Measurements from ENCODE around the gene ALX4. TPM values are rescaled to one million over a fixed set of nuclear protein-coding genes. Genes with fewer than 3 reads are reported as not detected.

ALX4 gene
- total and polyA plus RNA-seq, 9 of the 15 experiments (the other 6 are each of a cell fraction or from before 2014, with no cell fraction given) = 0.07 to 1.2 (median 0.33) TPM

- no peak for TF ChIP-seq CAMTA2 (CRISPR knock-in tag; conservative IDR thresholded peaks at IDR 0.05)
- TF ChIP-seq, protein P1, sequence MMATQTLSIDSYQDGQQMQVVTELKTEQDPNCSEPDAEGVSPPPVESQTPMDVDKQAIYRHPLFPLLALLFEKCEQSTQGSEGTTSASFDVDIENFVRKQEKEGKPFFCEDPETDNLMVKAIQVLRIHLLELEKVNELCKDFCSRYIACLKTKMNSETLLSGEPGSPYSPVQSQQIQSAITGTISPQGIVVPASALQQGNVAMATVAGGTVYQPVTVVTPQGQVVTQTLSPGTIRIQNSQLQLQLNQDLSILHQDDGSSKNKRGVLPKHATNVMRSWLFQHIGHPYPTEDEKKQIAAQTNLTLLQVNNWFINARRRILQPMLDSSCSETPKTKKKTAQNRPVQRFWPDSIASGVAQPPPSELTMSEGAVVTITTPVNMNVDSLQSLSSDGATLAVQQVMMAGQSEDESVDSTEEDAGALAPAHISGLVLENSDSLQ (IDR thresholded peaks at IDR 0.05) = peak; percentile 65
- TF ChIP-seq ZNF696 (CRISPR knock-in tag; conservative IDR thresholded peaks at IDR 0.05) = no peak
- TF ChIP-seq, protein P2, sequence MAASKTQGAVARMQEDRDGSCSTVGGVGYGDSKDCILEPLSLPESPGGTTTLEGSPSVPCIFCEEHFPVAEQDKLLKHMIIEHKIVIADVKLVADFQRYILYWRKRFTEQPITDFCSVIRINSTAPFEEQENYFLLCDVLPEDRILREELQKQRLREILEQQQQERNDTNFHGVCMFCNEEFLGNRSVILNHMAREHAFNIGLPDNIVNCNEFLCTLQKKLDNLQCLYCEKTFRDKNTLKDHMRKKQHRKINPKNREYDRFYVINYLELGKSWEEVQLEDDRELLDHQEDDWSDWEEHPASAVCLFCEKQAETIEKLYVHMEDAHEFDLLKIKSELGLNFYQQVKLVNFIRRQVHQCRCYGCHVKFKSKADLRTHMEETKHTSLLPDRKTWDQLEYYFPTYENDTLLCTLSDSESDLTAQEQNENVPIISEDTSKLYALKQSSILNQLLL (CRISPR knock-in tag; IDR thresholded peaks at IDR 0.05; ENCODE audit: borderline replicate concordance) = no peak
- TF ChIP-seq GTF2F1 (IDR thresholded peaks at IDR 0.05; ENCODE audit: low read depth, low read length) = no peak
- TF ChIP-seq MIER1 (IDR thresholded peaks at IDR 0.05; ENCODE audit: low read depth) = no peak
- TF ChIP-seq POLR3A (IDR thresholded peaks at IDR 0.05; ENCODE audit: borderline replicate concordance, extremely low read depth, insufficient read depth, insufficient read length) = no peak
- no peak for TF ChIP-seq ATF1 (CRISPR knock-in tag; IDR thresholded peaks at IDR 0.05)
- peak; percentile 48; the same call in 1 of the 2 replicates for TF ChIP-seq ATF1 (tag; IDR thresholded peaks at IDR 0.05)
- TF ChIP-seq ZC3H4 (CRISPR knock-in tag; IDR thresholded peaks at IDR 0.05; ENCODE audit: borderline replicate concordance) = no peak
- TF ChIP-seq SMARCE1 (IDR thresholded peaks at IDR 0.05) = peak; percentile 100
- TF ChIP-seq, protein P3, sequence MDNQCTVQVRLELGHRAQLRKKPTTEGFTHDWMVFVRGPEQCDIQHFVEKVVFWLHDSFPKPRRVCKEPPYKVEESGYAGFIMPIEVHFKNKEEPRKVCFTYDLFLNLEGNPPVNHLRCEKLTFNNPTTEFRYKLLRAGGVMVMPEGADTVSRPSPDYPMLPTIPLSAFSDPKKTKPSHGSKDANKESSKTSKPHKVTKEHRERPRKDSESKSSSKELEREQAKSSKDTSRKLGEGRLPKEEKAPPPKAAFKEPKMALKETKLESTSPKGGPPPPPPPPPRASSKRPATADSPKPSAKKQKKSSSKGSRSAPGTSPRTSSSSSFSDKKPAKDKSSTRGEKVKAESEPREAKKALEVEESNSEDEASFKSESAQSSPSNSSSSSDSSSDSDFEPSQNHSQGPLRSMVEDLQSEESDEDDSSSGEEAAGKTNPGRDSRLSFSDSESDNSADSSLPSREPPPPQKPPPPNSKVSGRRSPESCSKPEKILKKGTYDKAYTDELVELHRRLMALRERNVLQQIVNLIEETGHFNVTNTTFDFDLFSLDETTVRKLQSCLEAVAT (IDR thresholded peaks at IDR 0.05) = peak; percentile 69 to 91; a peak in 2 of 4 replicates
- no peak for TF ChIP-seq ARID2 (IDR thresholded peaks at IDR 0.05)
- TF ChIP-seq HNRNPUL1 (IDR thresholded peaks at IDR 0.05; ENCODE audit: low read length) = no peak
- no peak for TF ChIP-seq BRCA1 (IDR thresholded peaks at IDR 0.05)
- no peak for TF ChIP-seq BRCA1 (CRISPR knock-in tag; IDR thresholded peaks at IDR 0.05)
- no peak for TF ChIP-seq NR2C2 (CRISPR knock-in tag; IDR thresholded peaks at IDR 0.05)
- no peak for TF ChIP-seq NR2C2 (tag; IDR thresholded peaks at IDR 0.05)
- TF ChIP-seq RBM39 (optimal IDR thresholded peaks at IDR 0.05; ENCODE audit: low read depth, low read length) = no peak
- TF ChIP-seq PRMT5 (CRISPR knock-in tag; IDR thresholded peaks at IDR 0.05) = no peak
- no peak for TF ChIP-seq RHOXF2B (CRISPR knock-in tag; conservative IDR thresholded peaks at IDR 0.05)
- TF ChIP-seq SAFB (IDR thresholded peaks at IDR 0.05; ENCODE audit: borderline replicate concordance, low read depth, low read length) = no peak
- no peak for TF ChIP-seq ZNF586 (CRISPR knock-in tag; conservative IDR thresholded peaks at IDR 0.05)
- TF ChIP-seq TEAD1 (CRISPR knock-in tag; IDR thresholded peaks at IDR 0.05) = peak in 1 of 2 experiments; percentile 38; a peak in 1 of 4 replicates
- TF ChIP-seq MBD2 (IDR thresholded peaks at IDR 0.05; ENCODE audit: borderline replicate concordance, low read depth) = peak; percentile 69; the same call in 1 of the 2 replicates
- no peak for TF ChIP-seq GTF2A2 (tag; IDR thresholded peaks at IDR 0.05)
- TF ChIP-seq HSF4 (CRISPR knock-in tag; IDR thresholded peaks at IDR 0.05; ENCODE audit: borderline replicate concordance) = no peak
These were observed 40.3 kb downstream of the ALX4 start (continued) for GRCh38 chr11:44269369-44270351.
